PC-9 (cell line): ENCODE measurements around the gene FMR1. TPM values are rescaled to one million over a fixed set of nuclear protein-coding genes. Genes with fewer than 3 reads are reported as not detected.

Experiments
- Bru-seq: library from RNA; stranded (reverse); fragments of 400-500 nt; gene quantifications from one replicate; lab custom pipeline; 2021; lab: Mats Ljungman, UMichigan
- BruChase-seq, 2 experiments: library from RNA; stranded (reverse); fragments of 400-500 nt; gene quantifications; one replicate each; lab custom pipeline; 2021; lab: Mats Ljungman, UMichigan
- BruUV-seq: library from RNA; stranded (reverse); fragments of 400-500 nt; replicated peaks from 2 replicates; lab custom pipeline; 2021; lab: Mats Ljungman, UMichigan
- CTCF ChIA-PET: fragments of 300-600 bp; sonication (Branson Sonifier 250); formaldehyde crosslinking; loops from one replicate; lab custom pipeline; 2022; ENCODE audit warnings: antibody characterized with exemption; lab: Charles Lee
- POLR2A ChIA-PET: fragments of 300-600 bp; sonication (Branson Sonifier 250); formaldehyde crosslinking; loops from one replicate; lab custom pipeline; 2022; ENCODE audit warnings: antibody characterized with exemption; ENCODE audit not compliant: unreplicated experiment; lab: Charles Lee
- DNase-seq, 2 experiments: peaks; one replicate each; pipeline versions ENCODE4 v3.0.0 to v3.0.0-alpha.2; 2015 to 2022; ENCODE audit warnings: mixed read lengths in 1 of 2
- H2AFZ ChIP-seq: fragments of 200-600 bp; sonication (generic); 2 replicates; pipeline ENCODE4 v1.8.1; 2017; ENCODE audit warnings: antibody characterized with exemption
- H3F3A ChIP-seq: fragments of 200-600 bp; sonication (generic); 2 replicates; pipeline ENCODE4 v1.8.1; 2017; ENCODE audit warnings: antibody characterized with exemption, mild to moderate bottlenecking, low read depth; ENCODE audit not compliant: insufficient read depth
- H3K27ac ChIP-seq: fragments of 200-600 bp; sonication (generic); 2 replicates; pipeline ENCODE4 v1.6.1; 2016; ENCODE audit warnings: mixed run types
- H3K27me3 ChIP-seq: fragments of 200-600 bp; sonication (generic); 2 replicates; pipeline ENCODE4 v1.6.1; 2016; ENCODE audit warnings: low read depth, mixed run types; ENCODE audit not compliant: insufficient read depth
- H3K36me3 ChIP-seq: fragments of 200-600 bp; sonication (generic); 2 replicates; pipeline ENCODE4 v1.6.1; 2016; ENCODE audit warnings: low read depth, mixed run types
- H3K4me1 ChIP-seq: fragments of 200-600 bp; sonication (generic); replicated peaks from 2 replicates; pipeline ENCODE4 v1.6.1; 2016; ENCODE audit warnings: mixed run types; ENCODE audit not compliant: insufficient read depth
- H3K4me2 ChIP-seq: fragments of 200-600 bp; sonication (generic); 2 replicates; pipeline ENCODE4 v1.6.1; 2017; ENCODE audit warnings: mixed run types
- H3K4me3 ChIP-seq: fragments of 200-600 bp; sonication (generic); 2 replicates; pipeline ENCODE4 v1.6.1; 2016; ENCODE audit warnings: mixed run types
- H3K79me2 ChIP-seq: fragments of 200-600 bp; sonication (generic); 2 replicates; pipeline ENCODE4 v1.6.1; 2017; ENCODE audit warnings: low read depth, mixed run types
- H3K9me2 ChIP-seq: fragments of 200-600 bp; sonication (generic); 2 replicates; pipeline ENCODE4 v1.8.1; 2017; ENCODE audit warnings: mild to moderate bottlenecking; ENCODE audit not compliant: insufficient read depth
- H3K9me3 ChIP-seq: fragments of 200-600 bp; sonication (generic); 2 replicates; pipeline ENCODE4 v1.8.1; 2016; ENCODE audit warnings: low read depth; ENCODE audit not compliant: insufficient read depth
- H4K20me1 ChIP-seq: fragments of 200-600 bp; sonication (generic); 2 replicates; pipeline ENCODE4 v1.8.1; 2017; ENCODE audit not compliant: insufficient read depth
- CTCF ChIP-seq: fragments of 200-600 bp; sonication (generic); conservative IDR thresholded peaks from 2 replicates; pipeline ENCODE4 v1.6.1; 2017; ENCODE audit warnings: mixed run types, antibody characterized with exemption, mild to moderate bottlenecking, moderate library complexity
- EZH2 ChIP-seq: fragments of 200-600 bp; sonication (generic); IDR thresholded peaks from 2 replicates; pipeline ENCODE4 v1.8.0; 2017; ENCODE audit warnings: antibody characterized with exemption, low read depth
- intact Hi-C: fragments of 100-400 bp; cut with micrococcal nuclease; formaldehyde crosslinking; loops from one replicate; pipeline ENCODE4 v1.10.0; 2022; ENCODE audit not compliant: unreplicated experiment
- long read RNA-seq: library from polyadenylated mRNA; stranded (forward); transcript quantifications from one replicate; pipeline ENCODE4 v2.0.0, GENCODE V29; 2022
- total RNA-seq: library from RNA; stranded (reverse); gene quantifications from 2 replicates; pipeline ENCODE4 v1.2.3, GENCODE V29; 2021

Gene FMR1
- total RNA-seq (99.5 and 99.9 TPM in 2 replicates), Bru-seq, nascent RNA (percentile 93 among the genes with signal in this experiment), BruChase-seq, experiment 1, labeled RNA remaining after a 2-hour chase (percentile 96 among the genes with signal in this experiment), BruChase-seq, experiment 2, labeled RNA remaining after a 6-hour chase (percentile 94 among the genes with signal in this experiment)
- long read RNA-seq, full-length matches to known transcripts = 43 of 106 reads
- long read RNA-seq, partial matches to known transcripts = 9 of 106 reads
- long read RNA-seq, other reads (novel, unspliced or antisense) = 54 of 106 reads

DNA sequence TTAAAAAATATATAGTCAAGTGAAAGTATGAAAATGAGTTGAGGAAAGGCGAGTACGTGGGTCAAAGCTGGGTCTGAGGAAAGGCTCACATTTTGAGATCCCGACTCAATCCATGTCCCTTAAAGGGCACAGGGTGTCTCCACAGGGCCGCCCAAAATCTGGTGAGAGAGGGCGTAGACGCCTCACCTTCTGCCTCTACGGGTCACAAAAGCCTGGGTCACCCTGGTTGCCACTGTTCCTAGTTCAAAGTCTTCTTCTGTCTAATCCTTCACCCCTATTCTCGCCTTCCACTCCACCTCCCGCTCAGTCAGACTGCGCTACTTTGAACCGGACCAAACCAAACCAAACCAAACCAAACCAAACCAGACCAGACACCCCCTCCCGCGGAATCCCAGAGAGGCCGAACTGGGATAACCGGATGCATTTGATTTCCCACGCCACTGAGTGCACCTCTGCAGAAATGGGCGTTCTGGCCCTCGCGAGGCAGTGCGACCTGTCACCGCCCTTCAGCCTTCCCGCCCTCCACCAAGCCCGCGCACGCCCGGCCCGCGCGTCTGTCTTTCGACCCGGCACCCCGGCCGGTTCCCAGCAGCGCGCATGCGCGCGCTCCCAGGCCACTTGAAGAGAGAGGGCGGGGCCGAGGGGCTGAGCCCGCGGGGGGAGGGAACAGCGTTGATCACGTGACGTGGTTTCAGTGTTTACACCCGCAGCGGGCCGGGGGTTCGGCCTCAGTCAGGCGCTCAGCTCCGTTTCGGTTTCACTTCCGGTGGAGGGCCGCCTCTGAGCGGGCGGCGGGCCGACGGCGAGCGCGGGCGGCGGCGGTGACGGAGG lies at the start of gene FMR1:
TSS of gene FMR1 (plus strand) at position 728 of the 831 bp plus-strand sequence. CDS start 261 bp downstream, outside the sequence.
- Histone ChIP-seq H3K9me3 (no peaks in the 10 kb centered on the region), H3K27me3 (no peaks in the 10 kb centered on the region), H3K79me2 (peaks cover 44% of the 10 kb centered on the region), H4K20me1 (peaks cover 40% of the 10 kb centered on the region), H3K4me1 (peaks cover 27% of the 10 kb centered on the region), H3K4me3 (peak within 1 kb of the TSS; percentile 96), H3F3A (0 out of 2 replicates have a peak, but pooled peaks cover 3% of the 10 kb centered on the region), H3K4me2 (peak within 1 kb of the TSS; percentile 97), H3K27ac (peak within 1 kb of the TSS; percentile 76), H3K36me3 (no peaks in the 10 kb centered on the region), H2AFZ (peak within 1 kb of the TSS; percentile 94), H3K9me2 (no peaks in the 10 kb centered on the region)
- ChIA-PET CTCF (no interaction called here), POLR2A (interaction anchor here (0.6 kb wide), 1 partner anchor 11 kb away, joined by 3 read pairs; no protein-coding TSS in a partner anchor)
- BruUV-seq = TSS peak; percentile 81
- intact Hi-C loops = loop anchor here (1.0 to 10.0 kb wide), 3 partner anchors 11 to 1583 kb away; no protein-coding TSS in a partner anchor
- TF ChIP-seq EZH2 (no peak), CTCF (no peak)
- peak; percentile 89 to 97 for DNase-seq

- Histone ChIP-seq H3F3A (no peaks in the 10 kb centered on the region), H3K27me3 (no peaks in the 10 kb centered on the region), H2AFZ (no peak overlapping the region; the same call in 1 of the 2 replicates), H3K4me1 (peaks cover 11% of the 10 kb centered on the region; the same call in 1 of the 2 replicates), H3K9me2 (no peaks in the 10 kb centered on the region; the same call in 1 of the 2 replicates), H3K4me3 (no peak overlapping the region), H3K36me3 (no peaks in the 10 kb centered on the region), H3K9me3 (no peaks in the 10 kb centered on the region), H4K20me1 (no peaks in the 10 kb centered on the region), H3K27ac (no peak overlapping the region), H3K79me2 (no peaks in the 10 kb centered on the region), H3K4me2 (peak overlapping the region; percentile 11; the same call in 1 of the 2 replicates)
- peak; percentile 26 to 74 for DNase-seq
- ChIA-PET POLR2A (no interaction called here), CTCF (no interaction called here)
- BruUV-seq = no TSS peak
- intact Hi-C loops = no loop called here
- no peak for TF ChIP-seq CTCF
- no peak for TF ChIP-seq EZH2
Measured at GRCh38 chrX:147875866-147876596, 35.7 kb upstream of the FMR1 start.
